ENCODE data around the gene CSNK1A1.
"Not testable (repeated sequence)": the region's sequence is repeated elsewhere in the genome, so short reads cannot be mapped to it uniquely, and the experiment has no call there.

CSNK1A1 gene

GRCh38 chr5:149540089-149540488 is 11.2 kb downstream of the CSNK1A1 start:
- H3K4me3 ChIP-seq (ENCODE audit: low read length): no peak overlapping the region
- DNase-seq (ENCODE audit: low read depth, low spot score): no peak

GRCh38 chr5:149537374-149537975 is 13.8 kb downstream of the CSNK1A1 start:
- no peak overlapping the region for H3K4me3 ChIP-seq (ENCODE audit: low read length)
- DNase-seq (ENCODE audit: low read depth, low spot score): no peak

- H3K4me3 ChIP-seq (ENCODE audit: low read length); DNase-seq (ENCODE audit: low read depth, low spot score): not testable (repeated sequence)
These were observed 15.5 kb downstream of the CSNK1A1 start for GRCh38 chr5:149535787-149536186.

GRCh38 chr5:149532413-149532812 is 18.8 kb downstream of the CSNK1A1 start:
- no peak for DNase-seq (ENCODE audit: low read depth, low spot score)
- no peak overlapping the region for H3K4me3 ChIP-seq (ENCODE audit: low read length)

- no peak overlapping the region for H3K4me3 ChIP-seq (ENCODE audit: low read length)
- no peak for DNase-seq (ENCODE audit: low read depth, low spot score)
These were observed 21.8 kb downstream of the CSNK1A1 start for GRCh38 chr5:149529463-149529862.

GRCh38 chr5:149528281-149529060 is 22.8 kb downstream of the CSNK1A1 start:
- H3K4me3 ChIP-seq (ENCODE audit: low read length): no peak overlapping the region
- DNase-seq (ENCODE audit: low read depth, low spot score): no peak

- no peak for DNase-seq (ENCODE audit: low read depth, low spot score)
- H3K4me3 ChIP-seq (ENCODE audit: low read length): no peak overlapping the region
These were observed 24.2 kb downstream of the CSNK1A1 start for GRCh38 chr5:149526845-149527590.

GRCh38 chr5:149521739-149522685 is 29.2 kb downstream of the CSNK1A1 start:
- no peak overlapping the region for H3K4me3 ChIP-seq (ENCODE audit: low read length)
- no peak for DNase-seq (ENCODE audit: low read depth, low spot score)

- no peak overlapping the region for H3K4me3 ChIP-seq (ENCODE audit: low read length)
- DNase-seq (ENCODE audit: low read depth, low spot score): no peak
These were observed 31.6 kb downstream of the CSNK1A1 start for GRCh38 chr5:149519601-149520000.

- no peak for DNase-seq (ENCODE audit: low read depth, low spot score)
- no peak overlapping the region for H3K4me3 ChIP-seq (ENCODE audit: low read length)
These were observed 32.6 kb downstream of the CSNK1A1 start for GRCh38 chr5:149518620-149519019.

GRCh38 chr5:149517461-149518122 is 33.6 kb downstream of the CSNK1A1 start:
- no peak for DNase-seq (ENCODE audit: low read depth, low spot score)
- H3K4me3 ChIP-seq (ENCODE audit: low read length): no peak overlapping the region

- no peak for DNase-seq (ENCODE audit: low read depth, low spot score)
- no peak overlapping the region for H3K4me3 ChIP-seq (ENCODE audit: low read length)
These were observed 36.7 kb downstream of the CSNK1A1 start for GRCh38 chr5:149514512-149514911.

- DNase-seq (ENCODE audit: low read depth, low spot score); H3K4me3 ChIP-seq (ENCODE audit: low read length): not testable (repeated sequence)
These were observed 37.8 kb downstream of the CSNK1A1 start for GRCh38 chr5:149513372-149513947.

- DNase-seq (ENCODE audit: low read depth, low spot score): no peak
- no peak overlapping the region for H3K4me3 ChIP-seq (ENCODE audit: low read length)
These were observed 41.1 kb downstream of the CSNK1A1 start for GRCh38 chr5:149510136-149510535.

- DNase-seq (ENCODE audit: low read depth, low spot score): no peak
- H3K4me3 ChIP-seq (ENCODE audit: low read length): no peak overlapping the region
These were observed 46.6 kb downstream of the CSNK1A1 start for GRCh38 chr5:149504677-149505076.

GRCh38 chr5:149503006-149503405 is 48.2 kb downstream of the CSNK1A1 start:
- no peak for DNase-seq (ENCODE audit: low read depth, low spot score)
- H3K4me3 ChIP-seq (ENCODE audit: low read length): no peak overlapping the region

- no peak overlapping the region for H3K4me3 ChIP-seq (ENCODE audit: low read length)
- DNase-seq (ENCODE audit: low read depth, low spot score): no peak
These were observed 50.2 kb downstream of the CSNK1A1 start for GRCh38 chr5:149500922-149501582.
